HEK293T (cell line): ENCODE measurements around the gene POLR3H.

Experiments used
- ARNT ChIP-seq: fragments of 450-650 bp; IDR thresholded peaks from 2 replicates; pipeline ENCODE4 v1.6.1; 2017; ENCODE audit warnings: mild to moderate bottlenecking
- BHLHE40 ChIP-seq: fragments of 450-650 bp; IDR thresholded peaks from 2 replicates; pipeline ENCODE4 v1.6.1; 2016; ENCODE audit warnings: mild to moderate bottlenecking, moderate library complexity, borderline replicate concordance
- ELF4 ChIP-seq: fragments of 450-650 bp; IDR thresholded peaks from 2 replicates; pipeline ENCODE4 v1.6.1; 2017; ENCODE audit warnings: antibody characterized with exemption
- FOXA1 ChIP-seq: fragments of 450-650 bp; IDR thresholded peaks from 2 replicates; pipeline ENCODE4 v1.6.1; 2016; ENCODE audit warnings: mild to moderate bottlenecking
- FOXK2 ChIP-seq: fragments of 450-650 bp; IDR thresholded peaks from 2 replicates; pipeline ENCODE4 v1.6.1; 2016; ENCODE audit warnings: mild to moderate bottlenecking
- FOXM1 ChIP-seq: fragments of 450-650 bp; IDR thresholded peaks from 2 replicates; pipeline ENCODE4 v1.6.1; 2017; ENCODE audit warnings: mild to moderate bottlenecking, borderline replicate concordance
- L3MBTL2 ChIP-seq: fragments of 450-650 bp; conservative IDR thresholded peaks from 2 replicates; pipeline ENCODE4 v1.6.1; 2016; ENCODE audit warnings: mild to moderate bottlenecking
- LEF1 ChIP-seq: fragments of 450-650 bp; IDR thresholded peaks from 2 replicates; pipeline ENCODE4 v1.6.1; 2017; ENCODE audit warnings: mild to moderate bottlenecking, borderline replicate concordance
- PKNOX1 ChIP-seq: fragments of 450-650 bp; IDR thresholded peaks from 2 replicates; pipeline ENCODE4 v1.6.1; 2016
- SP1 ChIP-seq: fragments of 450-650 bp; IDR thresholded peaks from 2 replicates; pipeline ENCODE4 v1.6.1; 2017
- SUZ12 ChIP-seq: fragments of 450-650 bp; IDR thresholded peaks from 2 replicates; pipeline ENCODE4 v1.6.1; 2016; ENCODE audit warnings: mild to moderate bottlenecking
- TARDBP ChIP-seq: fragments of 450-650 bp; IDR thresholded peaks from 2 replicates; pipeline ENCODE4 v1.6.1; 2016
- ZNF384 ChIP-seq: fragments of 450-650 bp; IDR thresholded peaks from 2 replicates; pipeline ENCODE4 v1.6.1; 2016

- no peak for TF ChIP-seq SP1
- no peak for TF ChIP-seq L3MBTL2
- TF ChIP-seq FOXM1: no peak
- no peak for TF ChIP-seq ELF4
- no peak for TF ChIP-seq BHLHE40
- TF ChIP-seq SUZ12: no peak
- no peak for TF ChIP-seq ZNF384
- no peak for TF ChIP-seq TARDBP
- no peak for TF ChIP-seq PKNOX1
- TF ChIP-seq LEF1: no peak
- TF ChIP-seq ARNT: no peak
- no peak for TF ChIP-seq FOXK2
- no peak for TF ChIP-seq FOXA1
Observed at GRCh38 chr22:41525450-41526225, 18.6 kb downstream of the POLR3H start.
